ENCODE data around the gene NUCB1.

Gene NUCB1

GRCh38 chr19:48940902-48941301 lies 40.8 kb downstream of the NUCB1 start:
- DNase-seq, result no peak

- DNase-seq, result no peak
Observed at GRCh38 chr19:48943081-48943480, 43.0 kb downstream of the NUCB1 start.

GRCh38 chr19:48945415-48945814 lies 45.3 kb downstream of the NUCB1 start:
- no peak for DNase-seq

DNA sequence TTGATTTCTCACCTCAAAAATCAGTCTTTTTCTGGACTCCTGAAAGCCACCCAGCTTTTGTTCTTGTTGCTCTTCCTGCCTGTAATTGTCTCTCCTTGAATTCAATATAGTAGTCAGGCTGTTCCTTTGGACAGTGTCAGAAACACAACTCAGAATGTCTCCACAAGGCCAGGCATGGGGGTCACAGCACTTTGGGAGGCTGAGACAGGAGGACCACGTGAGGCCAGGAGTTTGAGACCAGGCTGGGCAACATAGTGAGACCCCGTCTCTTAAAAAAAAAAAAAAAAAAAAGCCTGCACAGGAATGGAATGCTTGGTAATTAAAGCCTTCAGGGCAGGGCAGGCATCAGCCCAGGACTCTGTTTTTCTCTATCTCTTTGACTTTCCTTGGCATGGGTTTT lies 45.7 kb downstream of the NUCB1 start:
- DNase-seq, result no peak

DNA sequence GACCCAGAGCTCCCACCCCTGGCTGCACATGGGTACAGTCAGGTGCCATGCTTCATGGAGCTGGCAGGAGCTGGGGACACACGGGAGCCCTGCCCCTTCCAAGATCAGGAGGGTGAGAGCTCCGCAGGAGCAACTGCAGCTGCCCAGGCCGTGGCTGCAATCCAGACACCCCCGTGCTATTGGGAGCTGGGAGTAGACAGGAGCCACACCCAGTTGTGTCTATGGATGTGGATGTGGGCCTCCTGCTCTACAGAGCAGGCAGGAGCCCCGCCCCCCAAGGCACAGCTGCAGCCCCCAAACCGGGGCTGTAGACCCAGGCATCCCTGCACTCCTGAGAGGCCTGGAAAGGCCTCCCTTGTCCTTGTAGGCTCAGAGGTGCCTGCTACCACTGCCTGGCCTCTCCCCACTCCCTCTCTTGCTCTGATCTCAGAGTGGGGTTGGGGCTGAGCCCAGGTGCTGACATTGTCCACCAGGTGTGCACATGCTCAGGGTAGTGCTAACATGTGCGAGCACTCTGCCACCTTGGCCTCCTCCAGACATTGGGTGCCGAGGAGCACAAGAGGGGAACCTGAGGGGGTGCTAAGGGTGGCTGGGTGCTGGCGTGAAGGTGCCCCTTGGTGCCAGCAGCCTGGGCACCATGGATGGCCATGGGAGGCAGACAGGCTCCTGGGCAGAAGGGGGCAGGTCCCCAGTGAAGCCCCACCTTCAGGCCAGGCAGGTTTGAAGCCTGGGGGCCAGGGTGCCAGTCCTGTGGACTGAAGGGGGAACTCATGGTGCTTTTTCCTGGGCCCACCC lies 46.5 kb downstream of the NUCB1 start:
- no peak for DNase-seq

GRCh38 chr19:48947258-48947542 lies 47.1 kb downstream of the NUCB1 start:
- DNase-seq, result no peak

DNA sequence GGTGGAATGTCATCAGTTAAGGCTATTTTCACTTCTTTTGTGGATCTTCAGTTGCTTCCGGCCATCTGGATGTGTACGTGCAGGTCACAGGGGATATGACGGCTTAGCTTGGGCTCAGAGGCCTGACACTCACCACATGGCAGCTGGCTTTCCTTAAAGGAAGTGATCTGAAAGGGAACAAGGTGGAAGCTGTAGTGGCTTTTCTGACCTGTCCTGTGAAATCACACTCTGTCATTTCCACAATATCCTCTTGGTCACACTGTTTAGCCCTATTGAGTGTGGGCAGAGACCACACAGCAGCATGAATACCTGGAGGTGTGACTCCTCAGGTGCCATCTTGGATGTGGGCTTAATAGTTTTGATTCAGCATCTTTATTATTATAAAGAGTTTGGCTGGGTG lies 50.0 kb downstream of the NUCB1 start:
- DNase-seq, result no peak

- DNase-seq, result no peak
Observed at GRCh38 chr19:48950830-48951519, 50.9 kb downstream of the NUCB1 start.

DNA sequence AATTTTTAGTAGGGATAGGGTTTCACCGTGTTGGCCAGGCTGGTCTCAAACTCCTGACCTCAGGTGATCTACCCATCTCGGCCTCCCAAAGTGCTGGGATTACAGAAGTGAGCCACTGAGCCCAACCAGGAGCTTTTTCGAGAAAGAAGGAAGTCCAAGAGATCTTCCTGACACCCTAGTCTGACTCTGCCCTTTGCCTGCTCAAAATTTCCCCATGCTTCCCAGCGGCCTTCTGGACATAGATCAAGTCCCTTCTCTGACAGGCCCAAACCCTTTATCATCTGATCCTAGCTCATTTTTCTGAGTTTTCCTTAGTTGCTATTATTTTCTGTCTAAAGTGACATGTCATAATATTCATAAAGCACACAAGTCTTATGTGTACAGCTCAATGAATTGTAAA lies 53.0 kb downstream of the NUCB1 start:
- DNase-seq, result no peak

DNA sequence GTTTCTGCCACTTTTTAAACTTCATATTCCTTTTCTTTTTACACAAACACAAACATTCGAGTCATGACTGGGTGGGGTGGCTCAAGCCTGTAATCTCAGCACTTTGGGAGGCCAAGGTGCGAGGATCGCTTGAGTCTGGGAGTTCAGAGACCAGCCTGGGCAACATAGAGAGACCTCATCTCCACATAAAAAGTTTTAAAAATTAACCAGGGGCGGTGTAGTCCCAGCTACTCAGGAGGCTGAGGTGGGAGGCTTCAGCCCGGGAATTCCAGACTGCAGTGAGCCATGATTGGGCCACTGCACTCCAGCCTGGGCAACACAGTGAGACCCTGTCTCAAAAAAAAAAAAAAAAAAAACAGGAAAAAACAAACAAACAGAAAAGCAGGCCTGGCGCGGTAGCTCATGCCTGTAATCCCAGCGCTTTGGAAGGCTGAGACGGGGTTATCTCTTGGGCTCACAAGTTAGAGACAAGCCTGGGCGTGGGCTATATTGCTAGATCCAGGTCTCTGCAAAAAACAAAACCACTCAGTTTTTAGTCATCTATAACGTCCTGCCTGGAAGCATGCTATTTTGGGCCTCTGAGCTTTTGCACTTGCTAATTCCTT lies 54.0 kb downstream of the NUCB1 start:
- no peak for DNase-seq

DNA sequence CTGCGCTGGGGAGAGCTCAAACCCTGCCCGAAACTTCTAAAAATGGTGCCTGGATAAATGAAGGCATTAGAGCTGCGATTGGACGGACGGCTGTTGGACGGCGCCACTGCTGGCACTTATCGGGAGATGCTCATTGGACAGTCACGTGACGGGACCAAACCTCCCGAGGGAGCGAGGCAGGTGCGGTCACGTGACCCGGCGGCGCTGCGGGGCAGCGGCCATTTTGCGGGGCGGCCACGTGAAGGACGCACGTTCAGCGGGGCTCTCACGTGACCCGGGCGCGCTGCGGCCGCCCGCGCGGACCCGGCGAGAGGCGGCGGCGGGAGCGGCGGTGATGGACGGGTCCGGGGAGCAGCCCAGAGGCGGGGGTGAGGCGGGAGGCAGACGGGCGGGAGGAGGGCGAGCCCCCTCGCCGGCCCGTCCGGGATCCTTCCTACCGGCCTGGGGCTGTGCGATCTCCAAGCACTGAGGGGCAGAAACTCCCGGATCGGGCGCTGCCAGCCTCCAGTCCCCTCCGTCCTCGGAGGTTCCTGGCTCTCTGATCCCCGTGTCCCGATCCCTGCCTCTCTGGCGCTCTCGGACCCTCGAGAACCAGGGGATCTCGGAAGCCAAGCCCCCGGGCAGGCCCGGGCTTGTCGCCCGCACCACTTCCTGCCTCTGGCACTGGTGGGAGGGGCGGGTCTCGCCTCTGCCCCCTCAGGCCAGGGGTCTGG lies 54.6 kb downstream of the NUCB1 start, which contains the start of gene BAX:
TSS of gene BAX (plus strand) at position 281 of the 713 bp plus-strand sequence. CDS start at position 335, 54 bp downstream.
- DNase-seq, result peak; percentile 98

DNA sequence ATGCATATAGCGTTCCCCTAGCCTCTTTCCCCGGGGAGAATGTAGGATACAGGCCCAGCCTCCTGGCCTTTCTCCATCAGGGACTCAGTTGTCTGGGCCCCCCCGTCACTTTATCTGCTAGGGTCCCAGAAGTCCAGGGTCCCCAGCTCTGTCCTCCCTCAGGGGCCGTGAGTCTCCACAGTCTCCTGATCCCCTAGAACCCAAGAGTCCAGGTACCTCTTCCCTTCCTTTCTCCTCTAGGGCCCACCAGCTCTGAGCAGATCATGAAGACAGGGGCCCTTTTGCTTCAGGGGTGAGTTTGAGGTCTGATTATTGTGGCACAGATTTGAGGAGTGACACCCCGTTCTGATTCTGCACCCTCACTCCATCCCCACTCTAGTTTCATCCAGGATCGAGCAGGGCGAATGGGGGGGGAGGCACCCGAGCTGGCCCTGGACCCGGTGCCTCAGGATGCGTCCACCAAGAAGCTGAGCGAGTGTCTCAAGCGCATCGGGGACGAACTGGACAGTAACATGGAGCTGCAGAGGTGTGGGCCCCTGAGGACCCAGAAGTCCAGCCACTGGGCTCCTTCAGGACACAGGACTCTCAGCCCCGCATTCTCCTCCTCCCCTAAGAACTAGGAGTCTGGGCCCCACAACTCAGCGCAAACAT lies 55.3 kb downstream of the NUCB1 start:
- no peak for DNase-seq

DNA sequence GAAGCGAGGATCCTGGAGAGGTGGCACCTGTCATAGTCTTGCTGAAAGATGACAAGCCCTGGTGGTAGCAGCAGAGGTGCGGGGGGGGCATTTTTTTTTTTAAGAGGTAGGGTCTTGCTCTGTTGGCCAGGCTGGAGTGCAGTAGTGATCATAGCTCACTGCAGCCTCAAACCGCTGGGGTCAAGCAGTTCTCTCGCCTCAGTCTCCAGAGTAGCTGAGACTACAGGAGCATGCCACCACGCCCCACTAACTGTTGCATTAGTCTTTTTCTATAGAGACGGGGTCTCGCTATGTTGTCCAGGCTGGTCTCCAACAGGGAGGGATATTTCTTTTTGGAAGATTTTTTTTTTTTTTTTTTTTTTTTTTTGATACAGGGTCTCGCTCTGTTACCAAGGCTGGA lies 57.9 kb downstream of the NUCB1 start:
- no peak for DNase-seq

- DNase-seq, result peak; percentile 63
Observed at GRCh38 chr19:48959341-48960239, 59.5 kb downstream of the NUCB1 start.

DNA sequence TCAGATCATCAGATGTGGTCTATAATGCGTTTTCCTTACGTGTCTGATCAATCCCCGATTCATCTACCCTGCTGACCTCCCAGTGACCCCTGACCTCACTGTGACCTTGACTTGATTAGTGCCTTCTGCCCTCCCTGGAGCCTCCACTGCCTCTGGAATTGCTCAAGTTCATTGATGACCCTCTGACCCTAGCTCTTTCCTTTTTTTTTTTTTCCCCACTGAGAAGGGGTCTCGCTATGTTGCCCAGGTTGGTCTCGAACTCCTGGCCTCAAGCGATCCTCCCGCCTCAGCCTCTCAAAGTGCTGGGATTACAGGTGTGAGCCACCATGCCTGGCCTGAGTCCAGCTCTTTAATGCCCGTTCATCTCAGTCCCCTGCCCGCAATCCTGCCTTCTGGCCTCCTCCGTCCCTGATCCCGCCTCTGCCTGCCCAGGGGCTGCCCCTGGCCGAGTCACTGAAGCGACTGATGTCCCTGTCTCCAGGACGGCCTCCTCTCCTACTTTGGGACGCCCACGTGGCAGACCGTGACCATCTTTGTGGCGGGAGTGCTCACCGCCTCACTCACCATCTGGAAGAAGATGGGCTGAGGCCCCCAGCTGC lies 61.0 kb downstream of the NUCB1 start:
- no peak for DNase-seq

- no peak for DNase-seq
Observed at GRCh38 chr19:48961673-48962028, 61.5 kb downstream of the NUCB1 start.

DNA sequence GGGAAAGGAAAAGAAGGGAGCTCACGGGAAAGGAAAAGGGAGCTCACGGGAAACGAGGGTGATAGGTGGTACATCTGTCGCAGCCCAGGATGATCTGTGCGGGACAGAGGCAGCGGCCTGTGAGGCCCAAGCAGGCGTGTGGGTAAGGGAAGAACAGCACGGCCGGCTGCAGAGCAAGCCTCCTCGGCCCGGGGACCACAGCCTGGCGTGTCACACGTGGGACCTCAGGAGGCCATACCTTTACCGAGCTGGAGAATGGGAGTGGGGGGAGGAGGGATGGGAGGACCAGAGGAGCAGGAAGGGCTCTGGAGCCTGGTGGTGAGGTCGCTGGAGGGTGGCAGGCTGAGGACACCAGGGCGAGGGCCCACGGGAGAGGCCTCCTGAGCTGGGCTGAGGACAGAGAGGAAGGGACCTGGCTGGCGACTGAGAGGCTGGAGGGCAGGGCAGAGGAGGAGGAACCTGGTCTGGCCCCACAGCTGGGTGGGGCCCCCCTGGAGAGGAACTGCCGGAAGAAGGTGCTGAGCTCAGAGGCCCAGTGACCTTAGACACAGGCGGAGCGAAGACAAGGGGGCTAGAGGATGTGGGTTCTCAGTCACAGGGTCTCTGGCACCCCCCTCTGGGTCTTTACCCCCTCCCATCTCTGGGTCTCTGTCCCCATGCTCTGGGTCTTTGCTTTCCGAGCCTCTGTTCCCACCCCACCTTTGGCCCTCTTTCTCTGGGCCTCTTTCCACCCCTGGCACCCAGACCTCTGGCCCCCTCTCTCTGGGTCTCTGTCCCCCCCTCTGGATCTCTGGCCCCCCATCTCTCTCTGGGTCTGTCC lies 62.1 kb downstream of the NUCB1 start:
- DNase-seq, result peak; percentile 95

DNA sequence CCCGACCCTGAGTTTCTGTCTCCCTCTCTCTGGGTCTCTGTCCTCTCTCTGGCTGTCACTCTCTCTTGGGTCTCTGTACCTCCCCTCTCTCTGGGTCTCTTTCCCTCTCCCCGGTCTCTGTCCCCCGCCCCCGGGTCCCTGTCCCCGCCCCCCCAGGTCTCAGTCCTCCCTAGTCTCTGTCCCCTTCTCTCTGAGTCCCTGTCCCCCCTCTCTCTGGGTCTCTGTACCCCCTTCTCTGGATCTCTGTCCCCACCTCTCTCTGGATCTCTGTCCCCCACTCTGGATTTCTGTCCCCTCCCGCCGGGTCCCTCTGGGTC lies 62.7 kb downstream of the NUCB1 start:
- DNase-seq, result peak; percentile 41

- DNase-seq, result peak; percentile 94
Observed at GRCh38 chr19:48963371-48964204, 63.5 kb downstream of the NUCB1 start.

Measured in hematopoietic multipotent progenitor cell treated with erythropoietin and hydrocortisone succinate and interleukin-3 and kit ligand, for 4 days (in vitro differentiated cells).